K562 (cell line): ENCODE results near the gene UBE2D2. TPM values are rescaled to one million over a fixed set of nuclear protein-coding genes. Genes with fewer than 3 reads are reported as not detected.

Experiments
- BDP1 ChIP-seq: IDR thresholded peaks from 3 replicates; pipeline ENCODE4 v1.6.1; 2011; ENCODE audit not compliant: insufficient read length, insufficient read depth
- CEBPG ChIP-seq, 3 experiments: fragments of 200-800 bp in 1 of 3; sonication (Bioruptor generic) in 1 of 3; sonication (generic) in 1 of 3; formaldehyde crosslinking in 1 of 3; IDR thresholded peaks in 2 of 3; conservative IDR thresholded peaks in 1 of 3; 2 replicates each; pipeline versions ENCODE4 v1.6.1 to v1.8.0; 2016 to 2022; ENCODE audit warnings: missing compliant biosample characterization in 2 of 3, missing genetic modification characterization in 2 of 3, mild to moderate bottlenecking in 1 of 3, missing genetic modification reagents in 1 of 3
- FOXJ3 ChIP-seq: sonication (generic); formaldehyde crosslinking; IDR thresholded peaks from 2 replicates; pipeline ENCODE4 v1.4.0; 2020; ENCODE audit warnings: mild to moderate bottlenecking, missing genetic modification reagents
- JUND ChIP-seq, 2 experiments: IDR thresholded peaks; 2 replicates in 1 of 2; 3 replicates in 1 of 2; pipeline ENCODE4 v1.6.1; 2011; ENCODE audit warnings: borderline replicate concordance in 2 of 2, low read depth in 2 of 2, low read length in 2 of 2, improper control_type of control experiment in 1 of 2, missing biosample characterization in 1 of 2, missing genetic modification characterization in 1 of 2, missing genetic modification reagents in 1 of 2
- KHSRP ChIP-seq: fragments of 450-650 bp; IDR thresholded peaks from 2 replicates; pipeline ENCODE4 v1.6.1; 2017
- L3MBTL2 ChIP-seq: fragments of 450-650 bp; IDR thresholded peaks from 2 replicates; pipeline ENCODE4 v1.6.1; 2016; ENCODE audit warnings: mild to moderate bottlenecking, moderate library complexity
- MAFK ChIP-seq: IDR thresholded peaks from 2 replicates; pipeline ENCODE4 v1.6.1; 2011; ENCODE audit warnings: low read length, improper control_type of control experiment
- MECOM ChIP-seq: fragments of 250-450 bp; sonication (Bioruptor Pico); IDR thresholded peaks from 2 replicates; pipeline ENCODE4 v1.8.0; 2022; ENCODE audit warnings: inconsistent platforms
- MEF2D ChIP-seq: conservative IDR thresholded peaks from 2 replicates; pipeline ENCODE4 v1.6.1; 2016; ENCODE audit warnings: low read depth, missing genetic modification characterization, missing compliant biosample characterization
- PHF20 ChIP-seq: fragments of 450-650 bp; IDR thresholded peaks from 2 replicates; pipeline ENCODE4 v1.6.1; 2018; ENCODE audit not compliant: partially characterized antibody
- ZBED1 ChIP-seq: IDR thresholded peaks from 2 replicates; pipeline ENCODE4 v1.6.1; 2014
- ZHX1 ChIP-seq: fragments of 150-350 bp; conservative IDR thresholded peaks from 2 replicates; pipeline ENCODE4 v1.6.1; 2014; ENCODE audit warnings: low read length
- polyA plus RNA-seq, 8 experiments: library from polyadenylated mRNA; depleted of rRNA in 4 of 8; stranded (reverse) in 5 of 8; unstranded in 3 of 8; fragments of >200 nt; fragmentation: Nextera tagmentation in 2 of 8; fragmentation: Illumina TruSeq in 1 of 8; extraction: Ambion mirVana in 2 of 8; extraction: Trizol in 1 of 8; gene quantifications; 2 replicates each; pipeline versions ENCODE4 v1.2.1 to v1.2.3, GENCODE V29; 2011 to 2014; ENCODE audit warnings: inconsistent platforms in 1 of 8, missing spikeins in 1 of 8
- total RNA-seq, 7 experiments: library from RNA; depleted of rRNA in 6 of 7; stranded (reverse); fragments of >200 nt in 6 of 7; fragmentation: Illumina TruSeq in 2 of 7; extraction: Trizol in 2 of 7; gene quantifications; 2 replicates each; pipeline versions ENCODE4 v1.2.1 to v1.2.3, GENCODE V29; 2011 to 2021; ENCODE audit warnings: low replicate concordance in 1 of 7
- TF ChIP-seq, protein P1 (sequence below): fragments of 450-650 bp; IDR thresholded peaks from 2 replicates; pipeline ENCODE4 v1.7.1; 2018; ENCODE audit warnings: mild to moderate bottlenecking, low read depth; ENCODE audit not compliant: partially characterized antibody
- TF ChIP-seq, protein P2 (sequence below): fragments of 200-800 bp; sonication (Bioruptor generic); IDR thresholded peaks from 2 replicates; pipeline ENCODE4 v1.6.1; 2016; ENCODE audit warnings: missing genetic modification characterization, missing compliant biosample characterization

Gene UBE2D2
- total and polyA plus RNA-seq, 9 of the 15 experiments (the other 6 are each of a cell fraction or from before 2014, with no cell fraction given): 53.6 to 198 (median 122) TPM

- peak; percentile 70 for TF ChIP-seq MEF2D (tag)
- peak; percentile 16 for TF ChIP-seq PHF20
- TF ChIP-seq MECOM (CRISPR knock-in tag): peak; percentile 61; the same call in 1 of the 2 replicates
- no peak; the same call in 1 of the 2 replicates for TF ChIP-seq MAFK
- TF ChIP-seq JUND (IDR thresholded peaks at IDR 0.05; ENCODE audit: borderline replicate concordance, low read depth, low read length): peak; percentile 65
- TF ChIP-seq JUND (tag; IDR thresholded peaks at IDR 0.05; ENCODE audit: borderline replicate concordance, low read depth, low read length): no peak; the same call in 1 of the 3 replicates
- TF ChIP-seq, protein P1, sequence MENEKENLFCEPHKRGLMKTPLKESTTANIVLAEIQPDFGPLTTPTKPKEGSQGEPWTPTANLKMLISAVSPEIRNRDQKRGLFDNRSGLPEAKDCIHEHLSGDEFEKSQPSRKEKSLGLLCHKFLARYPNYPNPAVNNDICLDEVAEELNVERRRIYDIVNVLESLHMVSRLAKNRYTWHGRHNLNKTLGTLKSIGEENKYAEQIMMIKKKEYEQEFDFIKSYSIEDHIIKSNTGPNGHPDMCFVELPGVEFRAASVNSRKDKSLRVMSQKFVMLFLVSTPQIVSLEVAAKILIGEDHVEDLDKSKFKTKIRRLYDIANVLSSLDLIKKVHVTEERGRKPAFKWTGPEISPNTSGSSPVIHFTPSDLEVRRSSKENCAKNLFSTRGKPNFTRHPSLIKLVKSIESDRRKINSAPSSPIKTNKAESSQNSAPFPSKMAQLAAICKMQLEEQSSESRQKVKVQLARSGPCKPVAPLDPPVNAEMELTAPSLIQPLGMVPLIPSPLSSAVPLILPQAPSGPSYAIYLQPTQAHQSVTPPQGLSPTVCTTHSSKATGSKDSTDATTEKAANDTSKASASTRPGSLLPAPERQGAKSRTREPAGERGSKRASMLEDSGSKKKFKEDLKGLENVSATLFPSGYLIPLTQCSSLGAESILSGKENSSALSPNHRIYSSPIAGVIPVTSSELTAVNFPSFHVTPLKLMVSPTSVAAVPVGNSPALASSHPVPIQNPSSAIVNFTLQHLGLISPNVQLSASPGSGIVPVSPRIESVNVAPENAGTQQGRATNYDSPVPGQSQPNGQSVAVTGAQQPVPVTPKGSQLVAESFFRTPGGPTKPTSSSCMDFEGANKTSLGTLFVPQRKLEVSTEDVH: peak; percentile 26
- 0 out of 2 replicates have a peak, but pooled peaks have one; percentile 23 for TF ChIP-seq ZHX1
- TF ChIP-seq FOXJ3 (CRISPR knock-in tag): no peak
- TF ChIP-seq ZBED1: peak; percentile 75; the same call in 1 of the 2 replicates
- TF ChIP-seq, protein P2, sequence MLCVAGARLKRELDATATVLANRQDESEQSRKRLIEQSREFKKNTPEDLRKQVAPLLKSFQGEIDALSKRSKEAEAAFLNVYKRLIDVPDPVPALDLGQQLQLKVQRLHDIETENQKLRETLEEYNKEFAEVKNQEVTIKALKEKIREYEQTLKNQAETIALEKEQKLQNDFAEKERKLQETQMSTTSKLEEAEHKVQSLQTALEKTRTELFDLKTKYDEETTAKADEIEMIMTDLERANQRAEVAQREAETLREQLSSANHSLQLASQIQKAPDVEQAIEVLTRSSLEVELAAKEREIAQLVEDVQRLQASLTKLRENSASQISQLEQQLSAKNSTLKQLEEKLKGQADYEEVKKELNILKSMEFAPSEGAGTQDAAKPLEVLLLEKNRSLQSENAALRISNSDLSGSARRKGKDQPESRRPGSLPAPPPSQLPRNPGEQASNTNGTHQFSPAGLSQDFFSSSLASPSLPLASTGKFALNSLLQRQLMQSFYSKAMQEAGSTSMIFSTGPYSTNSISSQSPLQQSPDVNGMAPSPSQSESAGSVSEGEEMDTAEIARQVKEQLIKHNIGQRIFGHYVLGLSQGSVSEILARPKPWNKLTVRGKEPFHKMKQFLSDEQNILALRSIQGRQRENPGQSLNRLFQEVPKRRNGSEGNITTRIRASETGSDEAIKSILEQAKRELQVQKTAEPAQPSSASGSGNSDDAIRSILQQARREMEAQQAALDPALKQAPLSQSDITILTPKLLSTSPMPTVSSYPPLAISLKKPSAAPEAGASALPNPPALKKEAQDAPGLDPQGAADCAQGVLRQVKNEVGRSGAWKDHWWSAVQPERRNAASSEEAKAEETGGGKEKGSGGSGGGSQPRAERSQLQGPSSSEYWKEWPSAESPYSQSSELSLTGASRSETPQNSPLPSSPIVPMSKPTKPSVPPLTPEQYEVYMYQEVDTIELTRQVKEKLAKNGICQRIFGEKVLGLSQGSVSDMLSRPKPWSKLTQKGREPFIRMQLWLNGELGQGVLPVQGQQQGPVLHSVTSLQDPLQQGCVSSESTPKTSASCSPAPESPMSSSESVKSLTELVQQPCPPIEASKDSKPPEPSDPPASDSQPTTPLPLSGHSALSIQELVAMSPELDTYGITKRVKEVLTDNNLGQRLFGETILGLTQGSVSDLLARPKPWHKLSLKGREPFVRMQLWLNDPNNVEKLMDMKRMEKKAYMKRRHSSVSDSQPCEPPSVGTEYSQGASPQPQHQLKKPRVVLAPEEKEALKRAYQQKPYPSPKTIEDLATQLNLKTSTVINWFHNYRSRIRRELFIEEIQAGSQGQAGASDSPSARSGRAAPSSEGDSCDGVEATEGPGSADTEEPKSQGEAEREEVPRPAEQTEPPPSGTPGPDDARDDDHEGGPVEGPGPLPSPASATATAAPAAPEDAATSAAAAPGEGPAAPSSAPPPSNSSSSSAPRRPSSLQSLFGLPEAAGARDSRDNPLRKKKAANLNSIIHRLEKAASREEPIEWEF (CRISPR knock-in tag): peak; percentile 60; the same call in 1 of the 2 replicates
- 0 out of 2 replicates have a peak, but pooled peaks have one; percentile 11 for TF ChIP-seq CEBPG (CRISPR knock-in tag; IDR thresholded peaks at IDR 0.05)
- TF ChIP-seq CEBPG (tag; conservative IDR thresholded peaks at IDR 0.05 in 1 of 2, IDR thresholded peaks at IDR 0.05 in 1 of 2): no peak
- peak; percentile 99 for TF ChIP-seq L3MBTL2
- TF ChIP-seq KHSRP: no peak
- no peak for TF ChIP-seq BDP1
Measured at GRCh38 chr5:139560752-139561654, at the start of gene UBE2D2 (continued).
